Heart right ventricle (tissue), 16 donors: ENCODE measurements around the gene OMP. TPM values are rescaled to one million over a fixed set of nuclear protein-coding genes. Genes with fewer than 3 reads are reported as not detected.

Experiments
- ATAC-seq, 8 donors: fragments of 200-7000 bp; cut with Tn5 transposase; one replicate each; pipeline ENCODE4 v1.9.1; 2020; ENCODE audit warnings: mild to moderate bottlenecking in 8 of 8, moderate library complexity in 8 of 8, moderate number of reproducible peaks in 1 of 8
- DNase-seq, 2 donors: peaks; one replicate each; pipeline ENCODE4 v3.0.0-alpha.2; 2020
- H3K27ac ChIP-seq, 10 donors: fragments of 200-600 bp; sonication (generic) in 2 of 10; one replicate each; pipeline versions ENCODE4 v1.5.0 to v1.8.0; 2020 to 2022; ENCODE audit warnings: mild to moderate bottlenecking in 3 of 10
- H3K27me3 ChIP-seq, 7 donors: fragments of 200-600 bp; one replicate each; pipeline ENCODE4 v1.8.0; 2021 to 2022; ENCODE audit warnings: mild to moderate bottlenecking in 2 of 7
- H3K36me3 ChIP-seq, 9 donors: fragments of 200-600 bp; sonication (generic) in 1 of 9; one replicate each; pipeline versions ENCODE4 v1.5.0 to v1.8.0; 2020 to 2022; ENCODE audit warnings: mild to moderate bottlenecking in 2 of 9
- H3K4me1 ChIP-seq, 9 donors: fragments of 200-600 bp; sonication (generic) in 1 of 9; one replicate each; pipeline versions ENCODE4 v1.5.0 to v1.8.0; 2020 to 2022; ENCODE audit warnings: mild to moderate bottlenecking in 4 of 9
- H3K4me3 ChIP-seq, 10 donors: fragments of 200-600 bp; sonication (generic) in 2 of 10; one replicate each; pipeline versions ENCODE4 v1.5.0 to v1.8.0; 2020 to 2022; ENCODE audit warnings: mild to moderate bottlenecking in 7 of 10, moderate library complexity in 2 of 10
- H3K9me3 ChIP-seq, 11 donors: fragments of 200-600 bp in 10 of 11; sonication (generic) in 2 of 11; one replicate each; pipeline versions ENCODE4 v1.5.0 to v1.8.0; 2013 to 2022; ENCODE audit warnings: mild to moderate bottlenecking in 2 of 11, control low read depth in 1 of 11, moderate library complexity in 1 of 11
- CTCF ChIP-seq, 9 donors: fragments of 200-600 bp; sonication (generic) in 2 of 9; IDR thresholded peaks; one replicate each; pipeline versions ENCODE4 v1.5.0 to v1.8.0; 2021 to 2022; ENCODE audit warnings: antibody characterized with exemption in 9 of 9, mild to moderate bottlenecking in 5 of 9, moderate library complexity in 1 of 9
- WGBS, 2 donors: extraction: QIAGEN DNeasy Blood & Tissue Kit; methylation state at CpG; one replicate each; pipeline ENCODE4 v1.1.7; 2013; ENCODE audit warnings: inconsistent platforms in 1 of 2; 5-methylcytosine and 5-hydroxymethylcytosine counted together
- intact Hi-C, 10 donors: fragments of 100-400 bp; cut with DNase I; formaldehyde crosslinking; loops; one replicate each; pipeline versions ENCODE4 v1.11.1 to v1.14.2; 2022
- polyA plus RNA-seq, 2 donors: library from polyadenylated mRNA; stranded (reverse); fragments of 200-250 nt; gene quantifications; one replicate each; pipeline ENCODE4 v1.2.3, GENCODE V29; 2013
- total RNA-seq, 10 donors: library from RNA; stranded (reverse); fragmentation: NEBNext Ultra II Directional in 3 of 10; extraction: Animal tissue kit (Norgen Biotek cat#: 25700) in 3 of 10; gene quantifications; one replicate each; pipeline versions ENCODE4 v1.2.1 to v1.2.4, GENCODE V29; 2021 to 2023
- donor health status: Arrhythmogenic right ventricular cardiomyopathy.
- donor health status: ischemic (EF 13 %, LVEDD 7.1; RV severe dilation, severe dysfunction).
- donor health status: healthy with polysubstance abuse.
- donor health status: DM: no; HTN: yes; CAD: no.
- donor health status: DM: no; HTN: no; CAD: no.
- donor health status: ischemic (EF 25% LVEDD 6.9; RV normal size, moderate dysfunction).
- donor health status: ischemic (EF 25% LVEDD 5.7; RV mildly dilated, moderate dysfunction).
- donor health status: healthy.
- donor health status: DM: yes; HTN: yes; CAD: no.
- donor health status: Ischemic cardiomyopathy.
- donor health status: ischemic (EF 35%, LVEDD 5.7; RV mildly dilated, moderate dysfunction).
- donor health status: nonischemic (EF 11% LVEDD 7.7; RV severe dilation, severe dysfunction).
- donor health status: DM: yes; HTN: yes; CAD: no.
- donor health status: PGD.
- donor health status: ischemic (EF 29% LVEDD 5.4; RV normal size, mild dysfunction).
- donor health status: nonischemic (EF 23%, LVEDD 6.1; RV moderate dilation, normal function).

Gene OMP
- total and polyA plus RNA-seq, 12 donors, result 0.58 TPM; not detected in 11

DNA sequence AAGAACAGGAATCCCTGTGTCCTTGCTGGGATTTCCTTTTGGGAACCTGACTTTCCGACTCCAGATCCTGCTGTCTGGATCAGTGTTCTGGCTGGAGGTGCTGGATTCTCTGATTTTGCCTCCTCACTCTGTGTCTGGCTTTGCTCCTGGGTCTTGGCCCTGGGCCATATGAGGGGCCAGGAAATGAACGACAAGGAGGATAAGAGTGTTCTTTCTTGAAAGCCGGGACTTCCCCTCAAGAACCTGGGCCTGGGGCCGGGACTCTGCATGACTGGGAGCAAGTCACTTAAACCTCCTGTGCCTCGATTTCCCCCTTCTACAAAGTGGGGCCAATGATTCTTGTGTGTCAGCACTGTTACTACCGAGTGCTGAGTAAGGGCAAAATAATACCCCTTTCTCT is 22.6 kb downstream of the OMP start:
- no peaks in the 10 kb centered on the region for H3K9me3 ChIP-seq

GRCh38 chr11:77125695-77126094 is 23.1 kb downstream of the OMP start:
- H3K27ac ChIP-seq, result no peak overlapping the region
- intact Hi-C loops, result loop anchor here (1.0 to 10.0 kb wide), 8 partner anchors 62 to 429 kb away; no protein-coding TSS in a partner anchor
- H3K9me3 ChIP-seq, result no peaks in the 10 kb centered on the region
- no peak overlapping the region for H3K4me3 ChIP-seq
- no peak for ATAC-seq
- H3K27me3 ChIP-seq, result peaks cover 0 to 9% (median 0%) of the 10 kb centered on the region in 7 donors
- peaks cover 0 to 30% (median 16%) of the 10 kb centered on the region in 9 donors for H3K4me1 ChIP-seq
- DNase-seq, result no peak
- TF ChIP-seq CTCF (IDR thresholded peaks at IDR 0.05), result no peak
- H3K36me3 ChIP-seq, result peaks cover 0 to 23% (median 0%) of the 10 kb centered on the region in 9 donors
- 91 to 96% methylated on average over 4 of the region's 4 CpGs for WGBS, 2 donors

More for the DNA sequence above, 22.6 kb downstream of the OMP start:
- no peak for ATAC-seq
- Histone ChIP-seq H3K4me3 (no peak overlapping the region), H3K4me1 (peaks cover 0 to 24% (median 16%) of the 10 kb centered on the region in 9 donors), H3K27ac (no peak overlapping the region), H3K36me3 (peaks cover 0 to 28% (median 0%) of the 10 kb centered on the region in 9 donors), H3K27me3 (peaks cover 0 to 9% (median 0%) of the 10 kb centered on the region in 7 donors)
- no peak for TF ChIP-seq CTCF (IDR thresholded peaks at IDR 0.05)
- 44 to 49% methylated on average over 6 of the region's 6 CpGs for WGBS, 2 donors
- no peak for DNase-seq
- intact Hi-C loops, result loop anchor here (5.0 to 10.0 kb wide), 6 partner anchors 62 to 430 kb away; no protein-coding TSS in a partner anchor

GRCh38 chr11:77126156-77126775 is 23.6 kb downstream of the OMP start:
- H3K27me3 ChIP-seq, result peaks cover 0 to 9% (median 0%) of the 10 kb centered on the region in 7 donors
- H3K9me3 ChIP-seq, result no peaks in the 10 kb centered on the region
- H3K4me1 ChIP-seq, result peaks cover 2 to 35% (median 22%) of the 10 kb centered on the region in 9 donors
- H3K4me3 ChIP-seq, result no peak overlapping the region
- WGBS, 2 donors, result 77 to 85% methylated on average over 17 of the region's 17 CpGs
- intact Hi-C loops, result loop anchor here (1.0 to 10.0 kb wide), 8 partner anchors 61 to 429 kb away; no protein-coding TSS in a partner anchor
- no peak for TF ChIP-seq CTCF (IDR thresholded peaks at IDR 0.05)
- H3K27ac ChIP-seq, result no peak overlapping the region
- H3K36me3 ChIP-seq, result peaks cover 0 to 18% (median 0%) of the 10 kb centered on the region in 9 donors
- no peak for ATAC-seq
- no peak for DNase-seq

DNA sequence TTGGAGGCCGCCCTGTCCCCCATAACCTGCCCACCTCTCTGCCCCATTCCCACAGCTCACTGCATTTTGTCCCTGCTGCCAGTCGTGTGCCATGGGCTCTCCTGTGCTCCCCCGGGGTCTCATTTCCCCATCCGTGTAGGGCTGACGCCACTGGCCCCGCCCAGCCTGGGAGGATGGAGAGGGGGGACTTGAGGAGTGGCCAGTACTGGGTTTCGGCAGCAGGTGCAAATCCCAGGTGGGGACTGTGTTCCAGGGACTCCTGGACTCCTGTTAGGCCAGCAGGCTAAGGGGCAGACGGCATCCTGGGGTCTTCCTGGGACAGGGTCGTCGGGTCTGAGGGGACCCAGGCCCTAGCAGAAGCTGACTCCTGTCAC is 24.2 kb downstream of the OMP start:
- no peak for DNase-seq
- Histone ChIP-seq H3K27ac (peak overlapping the region in 1 of 10 donors; percentile 53), H3K4me1 (peaks cover 6 to 41% (median 27%) of the 10 kb centered on the region in 9 donors), H3K27me3 (peaks cover 0 to 9% (median 0%) of the 10 kb centered on the region in 7 donors), H3K36me3 (peaks cover 0 to 12% (median 0%) of the 10 kb centered on the region in 9 donors), H3K4me3 (peak overlapping the region in 9 of 10 donors; percentile 8 to 56 (median 46)), H3K9me3 (no peaks in the 10 kb centered on the region)
- peak in 2 of 8 donors; percentile 1 to 10 for ATAC-seq
- intact Hi-C loops, result loop anchor here (1.0 to 10.0 kb wide), 9 partner anchors 60 to 428 kb away; no protein-coding TSS in a partner anchor
- WGBS, 2 donors, result 17 to 20% methylated on average over 10 of the region's 10 CpGs
- no peak for TF ChIP-seq CTCF (IDR thresholded peaks at IDR 0.05)
